K562 (cell line): ENCODE data around the gene PLXNB1. TPM values are rescaled to one million over a fixed set of nuclear protein-coding genes. Genes with fewer than 3 reads are reported as not detected.

Experiments used
- ATAC-seq: fragments of 200-7000 bp; cut with Tn5 transposase; 3 replicates; pipeline ENCODE4 v1.9.1; 2020; ENCODE audit warnings: moderate library complexity
- BruUV-seq: library from RNA; stranded (reverse); fragments of 400-500 nt; replicated peaks from 2 replicates; lab custom pipeline; 2021; lab: Mats Ljungman, UMichigan
- CTCF ChIA-PET: fragments of 300-600 bp; formaldehyde crosslinking; extraction: SDS; loops from one replicate; lab custom pipeline; 2021; ENCODE audit warnings: low intra/inter-chr PET ratio; lab: Yijun Ruan, JAX
- POLR2A ChIA-PET: fragments of 300-600, 350-650 bp; sonication (Branson Sonifier 250); formaldehyde crosslinking; extraction: SDS; loops from one replicate; lab custom pipeline; 2021; ENCODE audit warnings: antibody characterized with exemption, inconsistent platforms; lab: Yijun Ruan, JAX
- DNase-seq, 4 experiments: peaks; one replicate each; pipeline versions ENCODE4 v3.0.0 to v3.0.0-alpha.2; 2011 to 2018; ENCODE audit warnings: low spot score in 3 of 4, mixed read lengths in 3 of 4; ENCODE audit errors: extremely low read depth in 1 of 4
- FAIRE-seq: peaks from 2 replicates; lab custom pipeline; 2011; peaks lifted over from hg19 to GRCh38; lab: Jason Lieb, UNC
- H2AFZ ChIP-seq: 2 replicates; pipeline ENCODE4 v1.6.0; 2011; ENCODE audit warnings: low read depth, low read length, control low read depth, inconsistent platforms
- H3K27ac ChIP-seq: fragments of 200-600 bp; 3 replicates; pipeline ENCODE4 v1.8.0; 2011; ENCODE audit warnings: low read depth, mild to moderate bottlenecking, control low read depth, inconsistent platforms, low read length, moderate library complexity, mixed read lengths; ENCODE audit errors: extremely low read depth
- H3K27me3 ChIP-seq, 2 experiments: fragments of 300-600 bp in 1 of 2; 2 replicates in 1 of 2; 3 replicates in 1 of 2; pipeline versions ENCODE4 v1.6.0 to v1.8.0; 2011; ENCODE audit warnings: inconsistent platforms in 2 of 2, low read length in 2 of 2, mild to moderate bottlenecking in 1 of 2, mixed read lengths in 1 of 2, moderate library complexity in 1 of 2; ENCODE audit not compliant: control insufficient read depth in 2 of 2, insufficient read depth in 2 of 2
- H3K36me3 ChIP-seq: fragments of 300-600 bp; 3 replicates; pipeline ENCODE4 v1.8.0; 2011; ENCODE audit warnings: mild to moderate bottlenecking, low read length, inconsistent platforms; ENCODE audit not compliant: control insufficient read depth, insufficient read depth
- H3K4me1 ChIP-seq, 2 experiments: fragments of 200-600 bp in 1 of 2; replicated peaks in 1 of 2; 2 replicates in 1 of 2; 3 replicates in 1 of 2; pipeline versions ENCODE4 v1.5.1 to v1.8.0; 2011; ENCODE audit warnings: inconsistent platforms in 2 of 2, low read length in 2 of 2, mild to moderate bottlenecking in 1 of 2, mixed read lengths in 1 of 2, moderate library complexity in 1 of 2; ENCODE audit not compliant: control insufficient read depth in 2 of 2, insufficient read depth in 2 of 2
- H3K4me2 ChIP-seq: 2 replicates; pipeline ENCODE4 v1.6.1; 2011; ENCODE audit warnings: low read length, control low read depth, inconsistent platforms, mixed read lengths; ENCODE audit not compliant: insufficient read depth
- H3K4me3 ChIP-seq: fragments of 200-600 bp; sonication (generic), shearing (Covaris generic); 2 replicates; pipeline ENCODE4 v1.5.1; 2016; ENCODE audit warnings: control low read depth, inconsistent platforms
- H3K79me2 ChIP-seq: fragments of 200-600 bp; 3 replicates; pipeline ENCODE4 v1.8.0; 2011; ENCODE audit warnings: low read length, inconsistent platforms; ENCODE audit not compliant: control insufficient read depth, insufficient read depth
- H3K9ac ChIP-seq, 2 experiments: 2 replicates each; pipeline versions ENCODE4 v1.6.0 to v1.6.1; 2011; ENCODE audit warnings: low read depth in 2 of 2, low read length in 2 of 2, control low read depth in 1 of 2, inconsistent platforms in 1 of 2, mild to moderate bottlenecking in 1 of 2, mixed read lengths in 1 of 2; ENCODE audit not compliant: insufficient read depth in 1 of 2
- H3K9me1 ChIP-seq: one replicate; pipeline ENCODE4 v1.6.0; 2011; ENCODE audit warnings: inconsistent platforms, mild to moderate bottlenecking, low read length, moderate library complexity; ENCODE audit not compliant: control insufficient read depth, insufficient read depth
- H3K9me3 ChIP-seq: replicated peaks from 2 replicates; pipeline ENCODE4 v1.5.1; 2011; ENCODE audit warnings: low read depth, low read length, inconsistent platforms; ENCODE audit not compliant: control insufficient read depth, insufficient read depth
- H4K20me1 ChIP-seq: replicated peaks from 2 replicates; pipeline ENCODE4 v1.6.1; 2011; ENCODE audit warnings: low read length, inconsistent platforms, mixed read lengths; ENCODE audit not compliant: control insufficient read depth, insufficient read depth
- BRD4 ChIP-seq: fragments of 200-600 bp; sonication (generic); IDR thresholded peaks from 2 replicates; pipeline ENCODE4 v1.6.1; 2017; ENCODE audit warnings: inconsistent platforms
- CBFA2T2 ChIP-seq: fragments of 450-650 bp; conservative IDR thresholded peaks from 2 replicates; pipeline ENCODE4 v1.6.1; 2017; ENCODE audit warnings: mild to moderate bottlenecking
- CBFB ChIP-seq: sonication (generic); formaldehyde crosslinking; IDR thresholded peaks from 2 replicates; pipeline ENCODE4 v1.4.0; 2020; ENCODE audit warnings: mild to moderate bottlenecking, missing genetic modification reagents
- CLOCK ChIP-seq: fragments of 250-450 bp; sonication (Bioruptor Pico); IDR thresholded peaks from 2 replicates; pipeline ENCODE4 v1.4.0; 2020; ENCODE audit warnings: mild to moderate bottlenecking, moderate library complexity, borderline replicate concordance
- ERF ChIP-seq: fragments of 450-650 bp; formaldehyde crosslinking; IDR thresholded peaks from 2 replicates; pipeline ENCODE4 v1.4.0; 2020; ENCODE audit warnings: mild to moderate bottlenecking, mixed read lengths
- FOXA1 ChIP-seq: fragments of 450-650 bp; IDR thresholded peaks from 2 replicates; pipeline ENCODE4 v1.6.1; 2016; ENCODE audit warnings: mild to moderate bottlenecking, borderline replicate concordance
- GABPB2 ChIP-seq: fragments of 250-450 bp; sonication (Bioruptor Pico); conservative IDR thresholded peaks from 2 replicates; pipeline ENCODE4 v1.5.1; 2021; ENCODE audit warnings: mild to moderate bottlenecking
- HIVEP1 ChIP-seq: fragments of 250-450 bp; sonication (Bioruptor Pico); IDR thresholded peaks from 2 replicates; pipeline ENCODE4 v1.4.0; 2020; ENCODE audit warnings: mild to moderate bottlenecking
- KLF1 ChIP-seq: fragments of 450-650 bp; IDR thresholded peaks from 2 replicates; pipeline ENCODE4 v1.6.1; 2016; ENCODE audit warnings: missing genetic modification characterization, missing compliant biosample characterization
- MTA1 ChIP-seq: fragments of 450-650 bp; IDR thresholded peaks from 2 replicates; pipeline ENCODE4 v1.6.1; 2017; ENCODE audit warnings: borderline replicate concordance
- NBN ChIP-seq: fragments of 450-650 bp; IDR thresholded peaks from 2 replicates; pipeline ENCODE4 v1.6.1; 2016; ENCODE audit warnings: low read depth, mild to moderate bottlenecking
- RNF219 ChIP-seq: fragments of 250-450 bp; sonication (Bioruptor Pico); IDR thresholded peaks from 2 replicates; pipeline ENCODE4 v1.5.0; 2022; ENCODE audit warnings: mild to moderate bottlenecking
- SMARCA4 ChIP-seq: fragments of 450-650 bp; IDR thresholded peaks from 2 replicates; pipeline ENCODE4 v1.6.1; 2016
- SP1 ChIP-seq: sonication (generic); formaldehyde crosslinking; IDR thresholded peaks from 2 replicates; pipeline ENCODE4 v1.8.1; 2022; ENCODE audit warnings: mild to moderate bottlenecking, missing genetic modification reagents
- TCFL5 ChIP-seq: fragments of 250-450 bp; sonication (Bioruptor Pico); conservative IDR thresholded peaks from 2 replicates; pipeline ENCODE4 v1.6.1; 2021; ENCODE audit warnings: mild to moderate bottlenecking, moderate library complexity, matching md5 sums
- TFAM ChIP-seq: fragments of 250-450 bp; sonication (Bioruptor Pico); conservative IDR thresholded peaks from 2 replicates; pipeline ENCODE4 v1.5.0; 2021; ENCODE audit warnings: mild to moderate bottlenecking, moderate library complexity
- ZC3H11A ChIP-seq: IDR thresholded peaks from 2 replicates; pipeline ENCODE4 v1.6.1; 2012; ENCODE audit warnings: low read depth, low read length, improper control_type of control experiment
- ZNF124 ChIP-seq: sonication (generic); formaldehyde crosslinking; IDR thresholded peaks from 2 replicates; pipeline ENCODE4 v1.8.1; 2022; ENCODE audit warnings: missing genetic modification reagents
- ZNF224 ChIP-seq: sonication (generic); formaldehyde crosslinking; IDR thresholded peaks from 2 replicates; pipeline ENCODE4 v1.8.0; 2022; ENCODE audit warnings: mild to moderate bottlenecking, missing genetic modification reagents
- ZNF583 ChIP-seq: fragments of 250-450 bp; sonication (Bioruptor Pico); IDR thresholded peaks from 2 replicates; pipeline ENCODE4 v1.4.0; 2020
- ZNF699 ChIP-seq: fragments of 250-450 bp; sonication (Bioruptor Pico); IDR thresholded peaks from 2 replicates; pipeline ENCODE4 v1.8.0; 2021; ENCODE audit warnings: mild to moderate bottlenecking, moderate library complexity; ENCODE audit not compliant: insufficient replicate concordance
- ZNF707 ChIP-seq: fragments of 250-450 bp; sonication (Bioruptor Pico); conservative IDR thresholded peaks from 2 replicates; pipeline ENCODE4 v1.8.0; 2022; ENCODE audit warnings: inconsistent platforms, mild to moderate bottlenecking, moderate library complexity
- WGBS: fragments of 100-300 bp; shearing (Covaris generic); methylation state at CpG from one replicate; pipeline ENCODE4 v1.1.6; 2016; ENCODE audit warnings: low coverage, mixed read lengths; ENCODE audit not compliant: insufficient coverage; ENCODE audit errors: missing lambda C conversion rate; 5-methylcytosine and 5-hydroxymethylcytosine counted together
- in situ Hi-C: fragments of 300-500 bp; cut with MboI; formaldehyde crosslinking; loops from 4 replicates; pipeline ENCODE4 v1.15.0; 2018; ENCODE audit warnings: inconsistent platforms, mixed read lengths
- intact Hi-C: fragments of 100-400 bp; cut with micrococcal nuclease; formaldehyde crosslinking; loops from 2 replicates; pipeline ENCODE4 v1.14.2; 2022
- polyA plus RNA-seq, 8 experiments: library from polyadenylated mRNA; depleted of rRNA in 4 of 8; stranded (reverse) in 5 of 8; unstranded in 3 of 8; fragments of >200 nt; fragmentation: Nextera tagmentation in 2 of 8; fragmentation: Illumina TruSeq in 1 of 8; extraction: Ambion mirVana in 2 of 8; extraction: Trizol in 1 of 8; gene quantifications; 2 replicates each; pipeline versions ENCODE4 v1.2.1 to v1.2.3, GENCODE V29; 2011 to 2014; ENCODE audit warnings: inconsistent platforms in 1 of 8, missing spikeins in 1 of 8
- total RNA-seq, 7 experiments: library from RNA; depleted of rRNA in 6 of 7; stranded (reverse); fragments of >200 nt in 6 of 7; fragmentation: Illumina TruSeq in 2 of 7; extraction: Trizol in 2 of 7; gene quantifications; 2 replicates each; pipeline versions ENCODE4 v1.2.1 to v1.2.3, GENCODE V29; 2011 to 2021; ENCODE audit warnings: low replicate concordance in 1 of 7

PLXNB1 gene
- total and polyA plus RNA-seq, 9 of the 15 experiments (the other 6 are each of a cell fraction or from before 2014, with no cell fraction given): 0.17 to 17.4 (median 6.0) TPM

GRCh38 chr3:48361928-48362327, 68.0 kb downstream of the PLXNB1 start (continued):
- TF ChIP-seq RNF219 (CRISPR knock-in tag) (no peak), ZNF224 (no peak), ZC3H11A (no peak), ERF (CRISPR knock-in tag) (no peak)

GRCh38 chr3:48356419-48356818, 73.5 kb downstream of the PLXNB1 start:
- 0% methylated on average over 1 of the region's 1 CpG for WGBS
- no peaks in the 10 kb centered on the region for H3K36me3 ChIP-seq
- no peak overlapping the region for H3K4me3 ChIP-seq
- peaks cover 3 to 8% of the 10 kb centered on the region in 2 experiments; a peak in 2 of 5 replicates for H3K27me3 ChIP-seq
- ATAC-seq (no peak), FAIRE-seq (no peak), DNase-seq (no peak)
- no peaks in the 10 kb centered on the region for H3K4me1 ChIP-seq
- H3K9me3 ChIP-seq: no peaks in the 10 kb centered on the region
- H3K4me2 ChIP-seq: no peak overlapping the region
- H3K79me2 ChIP-seq: no peaks in the 10 kb centered on the region
- no peaks in the 10 kb centered on the region for H4K20me1 ChIP-seq
- CTCF ChIA-PET: no interaction called here
- intact Hi-C loops (no loop called here), in situ Hi-C loops (no loop called here)
- no peaks in the 10 kb centered on the region for H3K9me1 ChIP-seq
- POLR2A ChIA-PET: no interaction called here
- BruUV-seq: no TSS peak
- H3K27ac ChIP-seq: no peak overlapping the region
- no peak overlapping the region for H2AFZ ChIP-seq
- H3K9ac ChIP-seq: no peak overlapping the region
- TF ChIP-seq HIVEP1: no peak
- TF ChIP-seq CBFB (CRISPR knock-in tag): no peak
- no peak for TF ChIP-seq GABPB2 (CRISPR knock-in tag)
- no peak for TF ChIP-seq SMARCA4
- no peak for TF ChIP-seq CBFA2T2
- TF ChIP-seq TCFL5 (CRISPR knock-in tag): no peak
- no peak for TF ChIP-seq ZNF699 (CRISPR knock-in tag)
- no peak for TF ChIP-seq FOXA1
- no peak for TF ChIP-seq NBN
- TF ChIP-seq ZNF707 (CRISPR knock-in tag): no peak
- no peak for TF ChIP-seq ZNF124 (CRISPR knock-in tag)
- no peak for TF ChIP-seq BRD4
- no peak for TF ChIP-seq SP1 (CRISPR knock-in tag)
- TF ChIP-seq TFAM (CRISPR knock-in tag): no peak
- TF ChIP-seq CLOCK (CRISPR knock-in tag): no peak
- TF ChIP-seq KLF1 (tag): no peak
- no peak for TF ChIP-seq ZNF583 (CRISPR knock-in tag)
- no peak for TF ChIP-seq MTA1
